K562 (cell line): ENCODE results near the gene LIMS1. TPM values are rescaled to one million over a fixed set of nuclear protein-coding genes. Genes with fewer than 3 reads are reported as not detected.

Experiments
- BCLAF1 ChIP-seq, 2 experiments: fragments of 450-650 bp in 1 of 2; IDR thresholded peaks; 2 replicates each; pipeline ENCODE4 v1.6.1; 2011 to 2017; ENCODE audit warnings: low read depth in 2 of 2, antibody characterized with exemption in 1 of 2, borderline replicate concordance in 1 of 2, low read length in 1 of 2, mild to moderate bottlenecking in 1 of 2, mixed read lengths in 1 of 2; ENCODE audit not compliant: control insufficient read depth in 1 of 2
- CBFB ChIP-seq: sonication (generic); formaldehyde crosslinking; IDR thresholded peaks from 2 replicates; pipeline ENCODE4 v1.4.0; 2020; ENCODE audit warnings: mild to moderate bottlenecking, missing genetic modification reagents
- E2F5 ChIP-seq: sonication (generic); formaldehyde crosslinking; IDR thresholded peaks from 2 replicates; pipeline ENCODE4 v1.8.0; 2022; ENCODE audit warnings: mild to moderate bottlenecking, missing genetic modification reagents
- ELF4 ChIP-seq: fragments of 450-650 bp; formaldehyde crosslinking; IDR thresholded peaks from 2 replicates; pipeline ENCODE4 v1.4.0; 2022; ENCODE audit warnings: missing genetic modification characterization
- MAX ChIP-seq: sonication (generic); formaldehyde crosslinking; IDR thresholded peaks from 2 replicates; pipeline ENCODE4 v1.9.0; 2022; ENCODE audit warnings: mild to moderate bottlenecking, missing genetic modification reagents
- NFE2 ChIP-seq: IDR thresholded peaks from 2 replicates; pipeline ENCODE4 v1.6.1; 2014; ENCODE audit warnings: antibody characterized with exemption, low read depth
- NR2C2 ChIP-seq, 2 experiments: fragments of 200-800 bp in 1 of 2; sonication (Bioruptor generic) in 1 of 2; sonication (generic) in 1 of 2; formaldehyde crosslinking in 1 of 2; IDR thresholded peaks; 2 replicates each; pipeline versions ENCODE4 v1.6.1 to v1.8.0; 2016 to 2022; ENCODE audit warnings: mild to moderate bottlenecking in 1 of 2, missing compliant biosample characterization in 1 of 2, missing genetic modification characterization in 1 of 2, missing genetic modification reagents in 1 of 2
- SNRNP70 ChIP-seq: fragments of 200-400 bp; formaldehyde crosslinking; optimal IDR thresholded peaks from 2 replicates; pipeline ENCODE3; 2017; ENCODE audit warnings: low read depth, low read length
- THRAP3 ChIP-seq: fragments of 450-650 bp; IDR thresholded peaks from 2 replicates; pipeline ENCODE4 v1.6.1; 2016; ENCODE audit warnings: mild to moderate bottlenecking, inconsistent platforms, borderline replicate concordance
- ZNF174 ChIP-seq: fragments of 250-450 bp; sonication (Bioruptor Pico); IDR thresholded peaks from 2 replicates; pipeline ENCODE4 v1.4.0; 2020; ENCODE audit warnings: mild to moderate bottlenecking
- ZNF444 ChIP-seq: fragments of 250-450 bp; sonication (Bioruptor Pico); IDR thresholded peaks from 2 replicates; pipeline ENCODE4 v1.4.0; 2020; ENCODE audit warnings: mild to moderate bottlenecking, moderate library complexity
- ZNF507 ChIP-seq: conservative IDR thresholded peaks from 2 replicates; pipeline ENCODE4 v1.6.1; 2017; ENCODE audit warnings: missing genetic modification characterization, missing compliant biosample characterization
- ZNF511 ChIP-seq: sonication (generic); formaldehyde crosslinking; IDR thresholded peaks from 2 replicates; pipeline ENCODE4 v1.8.0; 2022; ENCODE audit warnings: mild to moderate bottlenecking, missing genetic modification reagents
- polyA plus RNA-seq, 8 experiments: library from polyadenylated mRNA; depleted of rRNA in 4 of 8; stranded (reverse) in 5 of 8; unstranded in 3 of 8; fragments of >200 nt; fragmentation: Nextera tagmentation in 2 of 8; fragmentation: Illumina TruSeq in 1 of 8; extraction: Ambion mirVana in 2 of 8; extraction: Trizol in 1 of 8; gene quantifications; 2 replicates each; pipeline versions ENCODE4 v1.2.1 to v1.2.3, GENCODE V29; 2011 to 2014; ENCODE audit warnings: inconsistent platforms in 1 of 8, missing spikeins in 1 of 8
- total RNA-seq, 7 experiments: library from RNA; depleted of rRNA in 6 of 7; stranded (reverse); fragments of >200 nt in 6 of 7; fragmentation: Illumina TruSeq in 2 of 7; extraction: Trizol in 2 of 7; gene quantifications; 2 replicates each; pipeline versions ENCODE4 v1.2.1 to v1.2.3, GENCODE V29; 2011 to 2021; ENCODE audit warnings: low replicate concordance in 1 of 7
- TF ChIP-seq, protein P1 (sequence below): fragments of 450-650 bp; IDR thresholded peaks from 2 replicates; pipeline ENCODE4 v1.6.1; 2016; ENCODE audit warnings: low read depth

LIMS1 gene
- total and polyA plus RNA-seq, 9 of the 15 experiments (the other 6 are each of a cell fraction or from before 2014, with no cell fraction given), result 52.8 to 134 (median 81.0) TPM

DNA sequence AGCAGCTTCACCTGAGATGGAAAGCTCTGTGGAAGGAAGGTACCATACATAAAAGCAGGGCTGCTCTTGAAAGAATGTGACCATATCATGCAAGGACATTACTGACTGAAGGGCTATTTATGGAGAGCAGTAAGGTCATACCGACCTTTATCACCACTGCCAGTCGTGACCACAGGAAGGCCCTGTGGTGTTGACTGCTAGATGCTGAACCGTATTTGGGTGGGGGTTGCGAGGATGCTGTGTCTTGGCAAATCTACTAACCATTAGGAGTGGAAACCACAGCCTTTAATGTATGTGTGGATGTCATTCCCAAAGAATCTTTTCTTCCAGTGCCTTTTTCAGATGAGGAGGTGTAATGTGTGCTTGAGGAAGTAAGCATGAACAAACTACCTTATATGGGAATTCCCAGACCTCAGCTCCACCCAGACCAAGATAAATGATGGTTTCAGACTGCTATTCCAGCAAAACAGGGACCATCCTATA lies 60.8 kb downstream of the LIMS1 start (continued):
- TF ChIP-seq THRAP3 (no peak), E2F5 (CRISPR knock-in tag) (no peak), ZNF444 (CRISPR knock-in tag) (no peak), ZNF507 (tag) (no peak), BCLAF1 (IDR thresholded peaks at IDR 0.05; ENCODE audit: borderline replicate concordance in 1 of 2, control insufficient read depth in 1 of 2, low read depth in 2 of 2, low read length in 1 of 2) (0 out of 4 replicates have a peak, but pooled peaks of 1 of the 2 experiments have one; percentile 66), CBFB (CRISPR knock-in tag) (peak; percentile 100), ZNF511 (CRISPR knock-in tag) (no peak; the same call in 1 of the 2 replicates), SNRNP70 (no peak), MAX (CRISPR knock-in tag) (peak; percentile 46; the same call in 1 of the 2 replicates), ZNF174 (CRISPR knock-in tag) (no peak), NFE2 (no peak; the same call in 1 of the 2 replicates), ELF4 (CRISPR knock-in tag) (no peak), NR2C2 (CRISPR knock-in tag; IDR thresholded peaks at IDR 0.05) (no peak), NR2C2 (tag; IDR thresholded peaks at IDR 0.05) (peak; percentile 78)
- TF ChIP-seq, protein P1, sequence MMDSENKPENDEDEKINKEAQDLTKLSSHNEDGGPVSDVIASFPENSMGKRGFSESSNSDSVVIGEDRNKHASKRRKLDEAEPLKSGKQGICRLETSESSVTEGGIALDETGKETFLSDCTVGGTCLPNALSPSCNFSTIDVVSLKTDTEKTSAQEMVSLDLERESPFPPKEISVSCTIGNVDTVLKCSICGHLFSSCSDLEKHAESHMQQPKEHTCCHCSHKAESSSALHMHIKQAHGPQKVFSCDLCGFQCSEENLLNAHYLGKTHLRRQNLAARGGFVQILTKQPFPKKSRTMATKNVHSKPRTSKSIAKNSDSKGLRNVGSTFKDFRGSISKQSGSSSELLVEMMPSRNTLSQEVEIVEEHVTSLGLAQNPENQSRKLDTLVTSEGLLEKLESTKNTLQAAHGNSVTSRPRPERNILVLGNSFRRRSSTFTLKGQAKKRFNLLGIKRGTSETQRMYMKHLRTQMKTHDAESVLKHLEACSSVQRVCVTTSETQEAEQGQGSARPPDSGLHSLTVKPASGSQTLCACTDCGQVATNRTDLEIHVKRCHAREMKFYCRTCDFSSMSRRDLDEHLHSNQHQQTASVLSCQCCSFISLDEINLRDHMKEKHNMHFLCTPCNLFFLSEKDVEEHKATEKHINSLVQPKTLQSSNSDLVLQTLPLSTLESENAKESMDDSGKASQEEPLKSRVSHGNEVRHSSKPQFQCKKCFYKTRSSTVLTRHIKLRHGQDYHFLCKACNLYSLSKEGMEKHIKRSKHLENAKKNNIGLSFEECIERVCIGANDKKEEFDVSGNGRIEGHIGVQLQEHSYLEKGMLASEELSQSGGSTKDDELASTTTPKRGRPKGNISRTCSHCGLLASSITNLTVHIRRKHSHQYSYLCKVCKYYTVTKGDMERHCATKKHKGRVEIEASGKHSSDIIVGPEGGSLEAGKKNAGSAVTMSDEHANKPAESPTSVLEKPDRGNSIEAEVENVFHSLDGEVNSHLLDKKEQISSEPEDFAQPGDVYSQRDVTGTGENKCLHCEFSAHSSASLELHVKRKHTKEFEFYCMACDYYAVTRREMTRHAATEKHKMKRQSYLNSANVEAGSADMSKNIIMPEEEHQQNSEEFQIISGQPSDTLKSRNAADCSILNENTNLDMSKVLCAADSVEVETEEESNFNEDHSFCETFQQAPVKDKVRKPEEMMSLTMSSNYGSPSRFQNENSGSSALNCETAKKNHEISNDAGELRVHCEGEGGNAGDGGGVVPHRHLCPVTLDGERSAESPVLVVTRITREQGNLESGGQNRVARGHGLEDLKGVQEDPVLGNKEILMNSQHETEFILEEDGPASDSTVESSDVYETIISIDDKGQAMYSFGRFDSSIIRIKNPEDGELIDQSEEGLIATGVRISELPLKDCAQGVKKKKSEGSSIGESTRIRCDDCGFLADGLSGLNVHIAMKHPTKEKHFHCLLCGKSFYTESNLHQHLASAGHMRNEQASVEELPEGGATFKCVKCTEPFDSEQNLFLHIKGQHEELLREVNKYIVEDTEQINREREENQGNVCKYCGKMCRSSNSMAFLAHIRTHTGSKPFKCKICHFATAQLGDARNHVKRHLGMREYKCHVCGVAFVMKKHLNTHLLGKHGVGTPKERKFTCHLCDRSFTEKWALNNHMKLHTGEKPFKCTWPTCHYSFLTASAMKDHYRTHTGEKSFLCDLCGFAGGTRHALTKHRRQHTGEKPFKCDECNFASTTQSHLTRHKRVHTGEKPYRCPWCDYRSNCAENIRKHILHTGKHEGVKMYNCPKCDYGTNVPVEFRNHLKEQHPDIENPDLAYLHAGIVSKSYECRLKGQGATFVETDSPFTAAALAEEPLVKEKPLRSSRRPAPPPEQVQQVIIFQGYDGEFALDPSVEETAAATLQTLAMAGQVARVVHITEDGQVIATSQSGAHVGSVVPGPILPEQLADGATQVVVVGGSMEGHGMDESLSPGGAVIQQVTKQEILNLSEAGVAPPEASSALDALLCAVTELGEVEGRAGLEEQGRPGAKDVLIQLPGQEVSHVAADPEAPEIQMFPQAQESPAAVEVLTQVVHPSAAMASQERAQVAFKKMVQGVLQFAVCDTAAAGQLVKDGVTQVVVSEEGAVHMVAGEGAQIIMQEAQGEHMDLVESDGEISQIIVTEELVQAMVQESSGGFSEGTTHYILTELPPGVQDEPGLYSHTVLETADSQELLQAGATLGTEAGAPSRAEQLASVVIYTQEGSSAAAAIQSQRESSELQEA, result peak; percentile 43; the same call in 1 of the 2 replicates
